ENCODE measurements around the gene BRD1. TPM values are rescaled to one million over a fixed set of nuclear protein-coding genes. Genes with fewer than 3 reads are reported as not detected.

BRD1 gene
- total RNA-seq, 1 experiment from 2014 or later = 51.2 TPM

GRCh38 chr22:49798486-49799151, 29.1 kb downstream of the BRD1 start:
- Histone ChIP-seq H3K9me3 (ENCODE audit: low read depth, low read length, poor library complexity, severe bottlenecking) (no peaks in the 10 kb centered on the region), H3K4me1 (ENCODE audit: insufficient read depth, low read length, poor library complexity, severe bottlenecking) (no peaks in the 10 kb centered on the region), H3K27me3 (replicated peaks; ENCODE audit: insufficient read depth, low read depth, low read length, poor library complexity) (no peaks in the 10 kb centered on the region), H3K4me3 (ENCODE audit: low read depth, low read length, poor library complexity, severe bottlenecking) (no peak overlapping the region), H3K36me3 (ENCODE audit: insufficient read depth, low read length, poor library complexity, severe bottlenecking) (peaks cover 63% of the 10 kb centered on the region), H3K27ac (ENCODE audit: low read depth, low read length, poor library complexity, severe bottlenecking) (no peak overlapping the region)
- BruUV-seq (replicated peaks) = no TSS peak
- TF ChIP-seq CTCF (conservative IDR thresholded peaks at IDR 0.05; ENCODE audit: low read depth, low read length) (no peak), EZH2 (IDR thresholded peaks at IDR 0.05; ENCODE audit: borderline replicate concordance, low read depth, low read length, poor library complexity, severe bottlenecking) (no peak)
- POLR2A ChIA-PET (ENCODE audit: low non-redundant PET) = no interaction called here
- intact Hi-C loops (cut with micrococcal nuclease; ENCODE audit: unreplicated experiment) = no loop called here
- DNase-seq (ENCODE audit: low spot score) = no peak
- CTCF ChIA-PET = no interaction called here

- ChIA-PET POLR2A (ENCODE audit: low non-redundant PET) (no interaction called here), CTCF (no interaction called here)
- Histone ChIP-seq H3K4me1 (ENCODE audit: insufficient read depth, low read length, poor library complexity, severe bottlenecking) (no peaks in the 10 kb centered on the region), H3K9me3 (ENCODE audit: low read depth, low read length, poor library complexity, severe bottlenecking) (no peaks in the 10 kb centered on the region), H3K4me3 (ENCODE audit: low read depth, low read length, poor library complexity, severe bottlenecking) (no peak overlapping the region), H3K27ac (ENCODE audit: low read depth, low read length, poor library complexity, severe bottlenecking) (no peak overlapping the region), H3K27me3 (replicated peaks; ENCODE audit: insufficient read depth, low read depth, low read length, poor library complexity) (no peaks in the 10 kb centered on the region), H3K36me3 (ENCODE audit: insufficient read depth, low read length, poor library complexity, severe bottlenecking) (peaks cover 63% of the 10 kb centered on the region)
- BruUV-seq (replicated peaks) = no TSS peak
- TF ChIP-seq CTCF (conservative IDR thresholded peaks at IDR 0.05; ENCODE audit: low read depth, low read length) (no peak), EZH2 (IDR thresholded peaks at IDR 0.05; ENCODE audit: borderline replicate concordance, low read depth, low read length, poor library complexity, severe bottlenecking) (no peak)
- intact Hi-C loops (cut with micrococcal nuclease; ENCODE audit: unreplicated experiment) = no loop called here
- DNase-seq (ENCODE audit: low spot score) = no peak
These were observed 30.0 kb downstream of the BRD1 start for GRCh38 chr22:49797706-49798105.

DNA sequence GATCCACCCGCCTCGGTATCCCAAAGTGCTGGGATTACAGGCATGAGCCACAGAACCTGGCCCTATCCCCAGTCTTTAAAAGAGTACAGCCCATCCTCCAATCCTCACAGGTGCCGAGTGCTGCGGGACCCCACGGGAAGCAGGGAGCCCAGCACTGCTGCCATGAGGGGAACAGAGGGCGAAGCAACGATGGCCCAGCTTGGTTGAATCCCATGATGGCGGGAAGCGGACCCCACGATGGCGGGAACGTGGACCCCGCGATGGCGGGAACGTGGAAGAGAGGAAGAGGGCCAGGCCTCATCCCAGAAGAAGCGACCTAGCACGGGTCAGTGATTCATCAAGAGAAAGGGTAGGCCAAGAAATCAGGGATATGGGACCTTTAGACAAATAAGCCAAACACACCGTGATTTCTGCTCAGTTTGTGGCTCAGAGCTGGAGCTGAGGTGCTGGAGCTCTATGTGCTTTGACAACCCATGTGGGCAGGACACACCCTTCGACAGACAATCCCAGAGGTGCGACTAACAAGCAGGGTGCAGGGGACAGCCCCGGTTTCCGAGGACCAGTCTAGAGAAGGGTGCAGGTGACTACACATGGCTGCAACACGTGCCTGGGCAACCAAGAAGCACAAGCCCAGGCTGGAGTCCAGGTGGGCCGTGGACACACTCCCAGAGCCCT, 30.9 kb downstream of the BRD1 start:
- intact Hi-C loops (cut with micrococcal nuclease; ENCODE audit: unreplicated experiment) = no loop called here
- H3K27ac ChIP-seq (ENCODE audit: low read depth, low read length, poor library complexity, severe bottlenecking) = no peak overlapping the region
- POLR2A ChIA-PET (ENCODE audit: low non-redundant PET) = no interaction called here
- TF ChIP-seq CTCF (conservative IDR thresholded peaks at IDR 0.05; ENCODE audit: low read depth, low read length) = no peak
- no peak for TF ChIP-seq EZH2 (IDR thresholded peaks at IDR 0.05; ENCODE audit: borderline replicate concordance, low read depth, low read length, poor library complexity, severe bottlenecking)
- CTCF ChIA-PET = no interaction called here
- DNase-seq (ENCODE audit: low spot score) = no peak
- BruUV-seq (replicated peaks) = no TSS peak
- no peaks in the 10 kb centered on the region for H3K4me1 ChIP-seq (ENCODE audit: insufficient read depth, low read length, poor library complexity, severe bottlenecking)
- H3K36me3 ChIP-seq (ENCODE audit: insufficient read depth, low read length, poor library complexity, severe bottlenecking) = peaks cover 72% of the 10 kb centered on the region
- H3K27me3 ChIP-seq (replicated peaks; ENCODE audit: insufficient read depth, low read depth, low read length, poor library complexity) = no peaks in the 10 kb centered on the region
- H3K9me3 ChIP-seq (ENCODE audit: low read depth, low read length, poor library complexity, severe bottlenecking) = no peaks in the 10 kb centered on the region
- no peak overlapping the region for H3K4me3 ChIP-seq (ENCODE audit: low read depth, low read length, poor library complexity, severe bottlenecking)

All from A673 (cell line).